Loucy (cell line): ENCODE measurements around the gene SULT1C4.

Source experiments
- H2AFZ ChIP-seq: fragments of 200-600 bp; sonication (generic); 2 replicates; pipeline ENCODE4 v1.6.0; 2016; ENCODE audit warnings: antibody characterized with exemption, mild to moderate bottlenecking, low read length, moderate library complexity
- H3F3A ChIP-seq: fragments of 200-600 bp; 2 replicates; pipeline ENCODE4 v1.6.0; 2016; ENCODE audit warnings: antibody characterized with exemption, low read depth, mild to moderate bottlenecking
- H3K27me3 ChIP-seq: fragments of 200-600 bp; sonication (generic); 2 replicates; pipeline ENCODE4 v1.6.1; 2014; ENCODE audit warnings: low read length, mild to moderate bottlenecking; ENCODE audit not compliant: insufficient read depth, poor library complexity, severe bottlenecking
- H3K36me3 ChIP-seq: fragments of 200-600 bp; sonication (generic); 2 replicates; pipeline ENCODE4 v1.6.1; 2016; ENCODE audit warnings: low read length; ENCODE audit not compliant: insufficient read depth
- H3K4me1 ChIP-seq: fragments of 200-600 bp; sonication (generic); 2 replicates; pipeline ENCODE4 v1.5.1; 2014; ENCODE audit warnings: low read length, mild to moderate bottlenecking; ENCODE audit not compliant: insufficient read depth, poor library complexity, severe bottlenecking
- H3K4me2 ChIP-seq: fragments of 200-600 bp; sonication (generic); 2 replicates; pipeline ENCODE4 v1.6.0; 2014; ENCODE audit warnings: antibody characterized with exemption, low read length, low read depth, mild to moderate bottlenecking; ENCODE audit not compliant: poor library complexity, severe bottlenecking
- H3K4me3 ChIP-seq: fragments of 200-600 bp; sonication (generic); 2 replicates; pipeline ENCODE4 v1.5.1; 2014; ENCODE audit warnings: low read length, mild to moderate bottlenecking, mixed read lengths; ENCODE audit not compliant: poor library complexity, severe bottlenecking
- H3K79me2 ChIP-seq: fragments of 200-600 bp; sonication (generic); 2 replicates; pipeline ENCODE4 v1.6.1; 2014; ENCODE audit warnings: low read length; ENCODE audit not compliant: insufficient read depth
- H3K9ac ChIP-seq: fragments of 200-600 bp; sonication (generic); 2 replicates; pipeline ENCODE4 v1.6.0; 2014; ENCODE audit warnings: mild to moderate bottlenecking, low read depth, low read length, moderate library complexity; ENCODE audit not compliant: poor library complexity, severe bottlenecking
- H3K9me2 ChIP-seq: fragments of 200-600 bp; sonication (generic); replicated peaks from 2 replicates; pipeline ENCODE4 v1.6.1; 2016; ENCODE audit warnings: low read depth, low read length, mixed read lengths
- H3K9me3 ChIP-seq: fragments of 200-600 bp; sonication (generic); 2 replicates; pipeline ENCODE4 v1.6.1; 2014; ENCODE audit warnings: mild to moderate bottlenecking, antibody characterized with exemption, low read length, low read depth; ENCODE audit not compliant: insufficient read depth
- H4K20me1 ChIP-seq: fragments of 200-600 bp; sonication (generic); 2 replicates; pipeline ENCODE4 v1.6.0; 2014; ENCODE audit warnings: antibody characterized with exemption, low read length, mild to moderate bottlenecking; ENCODE audit not compliant: insufficient read depth, poor library complexity, severe bottlenecking
- CTCF ChIP-seq: fragments of 200-600 bp; sonication (generic); conservative IDR thresholded peaks from 2 replicates; pipeline ENCODE4 v1.5.1; 2014; ENCODE audit warnings: mild to moderate bottlenecking, antibody characterized with exemption, low read length
- EZH2phosphoT487 ChIP-seq: fragments of 200-600 bp; IDR thresholded peaks from 2 replicates; pipeline ENCODE4 v1.6.1; 2018; ENCODE audit warnings: antibody characterized with exemption, mild to moderate bottlenecking, moderate library complexity, borderline replicate concordance

Gene SULT1C4

GRCh38 chr2:108385411-108386071 is 7.8 kb downstream of the SULT1C4 start:
- H3K27me3 ChIP-seq: no peaks in the 10 kb centered on the region
- no peak overlapping the region for H3K9ac ChIP-seq
- no peaks in the 10 kb centered on the region for H3K79me2 ChIP-seq
- peaks cover 8% of the 10 kb centered on the region for H3K4me1 ChIP-seq
- H2AFZ ChIP-seq: no peak overlapping the region
- TF ChIP-seq CTCF: no peak
- no peak for TF ChIP-seq EZH2phosphoT487
- no peaks in the 10 kb centered on the region for H4K20me1 ChIP-seq
- no peaks in the 10 kb centered on the region for H3K36me3 ChIP-seq
- no peak overlapping the region for H3K4me3 ChIP-seq
- H3K9me3 ChIP-seq: no peaks in the 10 kb centered on the region
- H3F3A ChIP-seq: no peaks in the 10 kb centered on the region
- no peaks in the 10 kb centered on the region for H3K9me2 ChIP-seq
- H3K4me2 ChIP-seq: no peak overlapping the region

GRCh38 chr2:108388045-108388444 is 10.3 kb downstream of the SULT1C4 start:
- Histone ChIP-seq H2AFZ (no peak overlapping the region), H3K4me2 (no peak overlapping the region), H3K4me1 (peaks cover 8% of the 10 kb centered on the region)

DNA sequence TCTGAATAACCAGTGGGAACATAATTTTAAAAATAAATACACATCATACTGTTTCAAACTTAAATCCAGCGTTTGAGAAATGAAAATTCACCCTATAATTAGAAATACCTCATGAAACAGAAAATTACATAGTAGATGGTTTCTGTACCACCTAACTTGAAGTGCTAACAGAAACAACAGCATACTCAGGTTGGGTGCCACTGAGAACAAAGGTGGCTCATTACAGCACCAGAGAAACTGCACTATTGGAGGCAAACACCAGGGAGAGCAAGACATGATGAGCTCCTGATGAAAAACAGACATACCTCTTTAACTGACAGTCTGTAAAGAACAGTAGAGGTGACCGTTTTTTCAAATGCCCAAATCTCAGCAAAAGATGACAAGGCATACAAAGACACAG is 12.6 kb downstream of the SULT1C4 start:
- H2AFZ ChIP-seq: no peak overlapping the region
- peaks cover 5% of the 10 kb centered on the region for H3K4me1 ChIP-seq
- peaks cover 3% of the 10 kb centered on the region; the same call in 1 of the 2 replicates for H3K9me3 ChIP-seq
- no peak overlapping the region for H3K9ac ChIP-seq
- H3K4me3 ChIP-seq: no peak overlapping the region
- no peak overlapping the region for H3K4me2 ChIP-seq
- H3K79me2 ChIP-seq: no peaks in the 10 kb centered on the region
- H4K20me1 ChIP-seq: no peaks in the 10 kb centered on the region
- TF ChIP-seq CTCF (no peak), EZH2phosphoT487 (no peak)
- H3F3A ChIP-seq: no peaks in the 10 kb centered on the region
- no peaks in the 10 kb centered on the region for H3K36me3 ChIP-seq
- no peaks in the 10 kb centered on the region for H3K9me2 ChIP-seq
- no peaks in the 10 kb centered on the region for H3K27me3 ChIP-seq

More at GRCh38 chr2:108388045-108388444, 10.3 kb downstream of the SULT1C4 start:
- Histone ChIP-seq H3F3A (no peaks in the 10 kb centered on the region), H3K36me3 (no peaks in the 10 kb centered on the region), H3K79me2 (no peaks in the 10 kb centered on the region), H3K4me3 (no peak overlapping the region), H3K9me2 (no peaks in the 10 kb centered on the region), H3K9me3 (peaks cover 3% of the 10 kb centered on the region; the same call in 1 of the 2 replicates), H3K9ac (no peak overlapping the region), H4K20me1 (no peaks in the 10 kb centered on the region), H3K27me3 (no peaks in the 10 kb centered on the region)
- TF ChIP-seq EZH2phosphoT487: no peak
- TF ChIP-seq CTCF: no peak
